ENCODE data around the gene LCNL1.

Gene LCNL1

GRCh38 chr9:136982232-136983051 is at the start of gene LCNL1:
LCNL1 (plus strand) TSS chr9:136982993; CDS start chr9:136983587, 594 bp downstream.
- Histone ChIP-seq H3K9me3 (ENCODE audit: low read depth, low read length) (no peaks in the 10 kb centered on the region), H3K9ac (ENCODE audit: insufficient read length) (no peak within 1 kb of the TSS), H3K4me3 (no peak within 1 kb of the TSS), H3K27ac (0 out of 2 replicates have a peak within 1 kb of the TSS, but pooled peaks have one; percentile 31), H3K36me3 (ENCODE audit: insufficient read depth, low read length) (no peaks in the 10 kb centered on the region)
- DNase-seq (ENCODE audit: low read depth, low spot score): no peak
- TF ChIP-seq POLR2AphosphoS5 (IDR thresholded peaks at IDR 0.05; ENCODE audit: borderline replicate concordance, low read depth, low read length) (no peak), EZH2 (IDR thresholded peaks at IDR 0.05) (no peak), FOXP2 (optimal IDR thresholded peaks at IDR 0.05; ENCODE audit: control extremely low read depth, extremely low read length, insufficient read depth) (no peak)

- Histone ChIP-seq H3K27ac (no peak overlapping the region), H3K9me3 (ENCODE audit: low read depth, low read length) (no peaks in the 10 kb centered on the region), H3K4me3 (no peak overlapping the region), H3K36me3 (ENCODE audit: insufficient read depth, low read length) (peaks cover 4% of the 10 kb centered on the region), H3K9ac (ENCODE audit: insufficient read length) (no peak overlapping the region)
- TF ChIP-seq POLR2AphosphoS5 (IDR thresholded peaks at IDR 0.05; ENCODE audit: borderline replicate concordance, low read depth, low read length) (no peak), EZH2 (IDR thresholded peaks at IDR 0.05) (no peak), FOXP2 (optimal IDR thresholded peaks at IDR 0.05; ENCODE audit: control extremely low read depth, extremely low read length, insufficient read depth) (no peak)
- no peak for DNase-seq (ENCODE audit: low read depth, low spot score)
Observed at GRCh38 chr9:136934277-136934676, 48.5 kb upstream of the LCNL1 start.

- Histone ChIP-seq H3K36me3 (ENCODE audit: insufficient read depth, low read length) (peaks cover 13% of the 10 kb centered on the region), H3K4me3 (no peak overlapping the region), H3K27ac (no peak overlapping the region), H3K9me3 (ENCODE audit: low read depth, low read length) (no peaks in the 10 kb centered on the region), H3K9ac (ENCODE audit: insufficient read length) (no peak overlapping the region)
- DNase-seq (ENCODE audit: low read depth, low spot score): no peak
- no peak for TF ChIP-seq POLR2AphosphoS5 (IDR thresholded peaks at IDR 0.05; ENCODE audit: borderline replicate concordance, low read depth, low read length)
- TF ChIP-seq FOXP2 (optimal IDR thresholded peaks at IDR 0.05; ENCODE audit: control extremely low read depth, extremely low read length, insufficient read depth): no peak
- TF ChIP-seq EZH2 (IDR thresholded peaks at IDR 0.05): no peak
Observed at GRCh38 chr9:136935651-136936050, 47.1 kb upstream of the LCNL1 start.

- Histone ChIP-seq H3K9me3 (ENCODE audit: low read depth, low read length) (no peaks in the 10 kb centered on the region), H3K36me3 (ENCODE audit: insufficient read depth, low read length) (peaks cover 23% of the 10 kb centered on the region), H3K9ac (ENCODE audit: insufficient read length) (no peak overlapping the region), H3K27ac (peak overlapping the region; percentile 19), H3K4me3 (no peak overlapping the region)
- DNase-seq (ENCODE audit: low read depth, low spot score): no peak
- TF ChIP-seq EZH2 (IDR thresholded peaks at IDR 0.05) (no peak), POLR2AphosphoS5 (IDR thresholded peaks at IDR 0.05; ENCODE audit: borderline replicate concordance, low read depth, low read length) (no peak), FOXP2 (optimal IDR thresholded peaks at IDR 0.05; ENCODE audit: control extremely low read depth, extremely low read length, insufficient read depth) (no peak)
Observed at GRCh38 chr9:136936645-136937170, 46.1 kb upstream of the LCNL1 start.

GRCh38 chr9:136937186-136938001 is 45.4 kb upstream of the LCNL1 start:
- H3K36me3 ChIP-seq (ENCODE audit: insufficient read depth, low read length): peaks cover 30% of the 10 kb centered on the region
- H3K9ac ChIP-seq (ENCODE audit: insufficient read length): no peak overlapping the region
- no peak overlapping the region for H3K4me3 ChIP-seq
- no peak for DNase-seq (ENCODE audit: low read depth, low spot score)
- no peaks in the 10 kb centered on the region for H3K9me3 ChIP-seq (ENCODE audit: low read depth, low read length)
- H3K27ac ChIP-seq: no peak overlapping the region; the same call in 1 of the 2 replicates
- no peak for TF ChIP-seq EZH2 (IDR thresholded peaks at IDR 0.05)

GRCh38 chr9:136939431-136939995 is 43.3 kb upstream of the LCNL1 start:
- Histone ChIP-seq H3K27ac (no peak overlapping the region), H3K4me3 (no peak overlapping the region), H3K9ac (ENCODE audit: insufficient read length) (no peak overlapping the region), H3K9me3 (ENCODE audit: low read depth, low read length) (no peaks in the 10 kb centered on the region), H3K36me3 (ENCODE audit: insufficient read depth, low read length) (peaks cover 30% of the 10 kb centered on the region; the same call in 1 of the 2 replicates)
- TF ChIP-seq POLR2AphosphoS5 (IDR thresholded peaks at IDR 0.05; ENCODE audit: borderline replicate concordance, low read depth, low read length): peak; percentile 15; the same call in 1 of the 2 replicates
- no peak for TF ChIP-seq EZH2 (IDR thresholded peaks at IDR 0.05)
- no peak for DNase-seq (ENCODE audit: low read depth, low spot score)

GRCh38 chr9:136939996-136940525 is 42.7 kb upstream of the LCNL1 start:
- Histone ChIP-seq H3K9me3 (ENCODE audit: low read depth, low read length) (no peaks in the 10 kb centered on the region), H3K27ac (no peak overlapping the region), H3K9ac (ENCODE audit: insufficient read length) (no peak overlapping the region), H3K4me3 (no peak overlapping the region), H3K36me3 (ENCODE audit: insufficient read depth, low read length) (peaks cover 30% of the 10 kb centered on the region; the same call in 1 of the 2 replicates)
- no peak for TF ChIP-seq FOXP2 (optimal IDR thresholded peaks at IDR 0.05; ENCODE audit: control extremely low read depth, extremely low read length, insufficient read depth)
- no peak for TF ChIP-seq EZH2 (IDR thresholded peaks at IDR 0.05)
- no peak for TF ChIP-seq POLR2AphosphoS5 (IDR thresholded peaks at IDR 0.05; ENCODE audit: borderline replicate concordance, low read depth, low read length)
- no peak for DNase-seq (ENCODE audit: low read depth, low spot score)
